Psoas muscle (tissue), 8 donors: Measurements from ENCODE around the gene HAL. TPM values are rescaled to one million over a fixed set of nuclear protein-coding genes. Genes with fewer than 3 reads are reported as not detected.

ENCODE experiments used
- ATAC-seq, 4 donors: fragments of 200-7000 bp; cut with Tn5 transposase; one replicate each; pipeline ENCODE4 v1.9.1; 2020; ENCODE audit warnings: moderate library complexity in 3 of 4, mild to moderate bottlenecking in 2 of 4
- DNase-seq, 2 donors: peaks; one replicate each; pipeline ENCODE4 v3.0.0-alpha.2; 2020
- H3K27ac ChIP-seq: fragments of 200-600 bp; one replicate; pipeline ENCODE4 v1.8.0; 2022
- H3K27me3 ChIP-seq, 3 donors: fragments of 200-600 bp in 1 of 3; one replicate each; pipeline versions ENCODE4 v1.6.1 to v1.8.0; 2013 to 2022; ENCODE audit warnings: low read length in 2 of 3, mild to moderate bottlenecking in 2 of 3, moderate library complexity in 1 of 3; ENCODE audit not compliant: insufficient read depth in 3 of 3
- H3K36me3 ChIP-seq, 2 donors: fragments of 200-600 bp in 1 of 2; one replicate each; pipeline versions ENCODE4 v1.6.1 to v1.8.0; 2013 to 2022; ENCODE audit warnings: low read depth in 1 of 2, mild to moderate bottlenecking in 1 of 2, moderate library complexity in 1 of 2; ENCODE audit not compliant: insufficient read depth in 1 of 2
- H3K4me1 ChIP-seq: fragments of 200-600 bp; one replicate; pipeline ENCODE4 v1.8.0; 2022
- H3K4me3 ChIP-seq: fragments of 200-600 bp; one replicate; pipeline ENCODE4 v1.8.0; 2022; ENCODE audit warnings: mild to moderate bottlenecking
- H3K9me3 ChIP-seq: fragments of 200-600 bp; one replicate; pipeline ENCODE4 v1.8.0; 2022
- CTCF ChIP-seq: fragments of 200-600 bp; IDR thresholded peaks from one replicate; pipeline ENCODE4 v1.8.0; 2022; ENCODE audit warnings: antibody characterized with exemption
- WGBS, 3 donors: extraction: QIAGEN DNeasy Blood & Tissue Kit; methylation state at CpG; one replicate each; pipeline versions ENCODE4 v1.1.6 to v1.1.7; 2013; 5-methylcytosine and 5-hydroxymethylcytosine counted together
- intact Hi-C, 2 donors: fragments of 100-400 bp; cut with DNase I; formaldehyde crosslinking; loops; one replicate each; pipeline versions ENCODE4 v1.11.0 to v1.14.2; 2022
- polyA plus RNA-seq, 3 donors: library from polyadenylated mRNA; stranded (reverse); fragments of 200-250 nt; gene quantifications; one replicate each; pipeline ENCODE4 v1.2.3, GENCODE V29; 2013
- total RNA-seq, 4 donors: library from RNA; stranded (reverse); fragmentation: NEBNext Ultra II Directional in 2 of 4; extraction: Animal tissue kit (Norgen Biotek cat#: 25700) in 2 of 4; gene quantifications; one replicate each; pipeline versions ENCODE4 v1.2.1 to v1.2.4, GENCODE V29; 2021 to 2023
- donor health status: healthy with polysubstance abuse.
- donor health status: DM: no; HTN: no; CAD: no; lungs with moderate emphysema.
- donor health status: Bipolar disorder and iron deficiency.
- donor health status: healthy.
- donor health status: DM: yes; HTN: yes; CAD: no.
- donor health status: DM: no; HTN: no; CAD: no.
- donor health status: DM: no; HTN: no; CAD: no.
- donor health status: DM: yes; HTN: yes; CAD: no.

Gene HAL
- total and polyA plus RNA-seq, 7 donors, result 0.04 to 0.34 (median 0.10) TPM; not detected in 2

- 91 to 97% (median 92%) methylated on average over 1 of the region's 1 CpG for WGBS, 3 donors
- intact Hi-C loops, result no loop called here
Observed at GRCh38 chr12:96041181-96041580, 45.0 kb upstream of the HAL start.

GRCh38 chr12:96040305-96041133 is 44.4 kb upstream of the HAL start:
- Histone ChIP-seq H3K9me3 (no peaks in the 10 kb centered on the region), H3K27me3 (peaks cover 0 to 3% (median 0%) of the 10 kb centered on the region in 3 donors), H3K4me3 (no peak overlapping the region), H3K4me1 (no peaks in the 10 kb centered on the region), H3K27ac (no peak overlapping the region), H3K36me3 (no peaks in the 10 kb centered on the region)
- no peak for TF ChIP-seq CTCF
- intact Hi-C loops, result no loop called here
- ATAC-seq (no peak), DNase-seq (no peak)
- WGBS, 3 donors, result 60 to 67% (median 66%) methylated on average over 3 of the region's 3 CpGs

More at GRCh38 chr12:96041181-96041580, 45.0 kb upstream of the HAL start:
- ATAC-seq (no peak), DNase-seq (no peak)
- no peaks in the 10 kb centered on the region for H3K36me3 ChIP-seq
- H3K27ac ChIP-seq, result no peak overlapping the region
- no peaks in the 10 kb centered on the region for H3K4me1 ChIP-seq
- no peaks in the 10 kb centered on the region for H3K9me3 ChIP-seq
- no peak overlapping the region for H3K4me3 ChIP-seq
- no peak for TF ChIP-seq CTCF
- H3K27me3 ChIP-seq, result peaks cover 0 to 3% (median 0%) of the 10 kb centered on the region in 3 donors

- Histone ChIP-seq H3K9me3 (no peaks in the 10 kb centered on the region), H3K27ac (no peak overlapping the region), H3K27me3 (peaks cover 0 to 3% (median 0%) of the 10 kb centered on the region in 3 donors), H3K4me1 (peaks cover 2% of the 10 kb centered on the region), H3K4me3 (no peak overlapping the region), H3K36me3 (no peaks in the 10 kb centered on the region)
- DNase-seq (no peak), ATAC-seq (no peak)
- intact Hi-C loops, result loop anchor here in 1 of 2 donors (10.0 kb wide), 1 partner anchor 365 kb away; the partner anchor contains the start of gene CDK17
- 79 to 86% (median 81%) methylated on average over 3 of the region's 3 CpGs for WGBS, 3 donors
- no peak for TF ChIP-seq CTCF
Observed at GRCh38 chr12:96039516-96039915, 43.4 kb upstream of the HAL start.

- Histone ChIP-seq H3K27ac (no peak overlapping the region), H3K9me3 (no peaks in the 10 kb centered on the region), H3K27me3 (no peaks in the 10 kb centered on the region), H3K4me1 (peaks cover 17% of the 10 kb centered on the region), H3K4me3 (no peak overlapping the region), H3K36me3 (no peaks in the 10 kb centered on the region)
- no peak for TF ChIP-seq CTCF
- ATAC-seq, result peak in 1 of 4 donors; percentile 16
- intact Hi-C loops, result loop anchor here in 1 of 2 donors (10.0 kb wide), 1 partner anchor 368 kb away; the partner anchor contains the start of gene CDK17
- DNase-seq, result no peak
- WGBS, 3 donors, result 81 to 86% (median 85%) methylated on average over 8 of the region's 8 CpGs
Observed at GRCh38 chr12:96036765-96037455, 40.8 kb upstream of the HAL start.
